Calu3 (cell line): ENCODE measurements around the gene PIGZ. TPM values are rescaled to one million over a fixed set of nuclear protein-coding genes. Genes with fewer than 3 reads are reported as not detected.

Source experiments
- BruUV-seq: library from RNA; stranded (reverse); fragments of 400-500 nt; replicated peaks from 2 replicates; lab custom pipeline; 2021; lab: Mats Ljungman, UMichigan
- CTCF ChIA-PET: fragments of 300-600 bp; sonication (Branson Sonifier 250); formaldehyde crosslinking; loops from one replicate; lab custom pipeline; 2022; ENCODE audit warnings: antibody characterized with exemption; lab: Charles Lee
- DNase-seq: peaks from one replicate; pipeline ENCODE4 v3.0.0; 2022
- H3K27ac Mint-ChIP-seq: one replicate; pipeline ENCODE4 v1.8.0; 2022; ENCODE audit warnings: mixed read lengths; ENCODE audit not compliant: unreplicated experiment
- H3K27me3 Mint-ChIP-seq: one replicate; pipeline ENCODE4 v1.8.0; 2022; ENCODE audit warnings: mixed read lengths; ENCODE audit not compliant: unreplicated experiment
- H3K36me3 Mint-ChIP-seq: one replicate; pipeline ENCODE4 v1.8.0; 2022; ENCODE audit warnings: mild to moderate bottlenecking, moderate library complexity, mixed read lengths; ENCODE audit not compliant: insufficient read depth, unreplicated experiment
- H3K4me1 Mint-ChIP-seq: one replicate; pipeline ENCODE4 v1.8.0; 2022; ENCODE audit warnings: mild to moderate bottlenecking, low read depth, mixed read lengths; ENCODE audit not compliant: unreplicated experiment
- H3K4me3 Mint-ChIP-seq: one replicate; pipeline ENCODE4 v1.8.0; 2022; ENCODE audit warnings: mild to moderate bottlenecking, low read depth, moderate library complexity, mixed read lengths; ENCODE audit not compliant: unreplicated experiment
- H3K9me3 Mint-ChIP-seq: one replicate; pipeline ENCODE4 v1.8.0; 2022; ENCODE audit warnings: low read depth, mixed read lengths; ENCODE audit not compliant: unreplicated experiment
- intact Hi-C: fragments of 100-400 bp; cut with micrococcal nuclease; formaldehyde crosslinking; loops from one replicate; pipeline ENCODE4 v1.10.0; 2022; ENCODE audit not compliant: unreplicated experiment
- total RNA-seq: library from RNA; stranded (reverse); gene quantifications from 2 replicates; pipeline ENCODE4 v1.2.3, GENCODE V29; 2022
- TF ChIP-seq, protein P1 (sequence below): fragments of 200-600 bp; IDR thresholded peaks from one replicate; pipeline ENCODE4 v1.8.0; 2022; ENCODE audit warnings: antibody characterized with exemption; ENCODE audit not compliant: unreplicated experiment

The PIGZ gene
- total RNA-seq, 1 experiment from 2014 or later: 6.7 TPM

DNA sequence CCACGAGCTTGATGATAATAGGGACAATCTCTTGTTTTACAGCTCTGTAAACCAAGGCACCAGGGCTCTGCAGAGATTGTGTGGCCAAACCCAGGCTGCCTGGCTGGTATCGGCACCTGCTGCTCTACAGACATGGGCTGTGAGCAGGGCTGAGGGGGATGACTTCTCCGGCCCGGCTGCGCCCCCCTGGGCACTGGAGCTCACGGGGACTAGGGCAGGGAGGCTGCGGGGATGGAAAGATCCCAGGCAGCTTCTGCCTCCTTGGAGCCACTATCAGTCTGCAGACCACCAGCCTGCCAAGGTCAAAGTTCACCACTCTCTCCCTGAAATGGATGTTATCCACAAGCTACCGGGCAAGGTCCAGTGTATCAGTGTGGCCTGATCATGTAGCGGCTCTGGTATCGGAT lies 22.0 kb upstream of the PIGZ start:
- peaks cover 34% of the 10 kb centered on the region for H3K27me3 Mint-ChIP-seq
- intact Hi-C loops: no loop called here
- no peaks in the 10 kb centered on the region for H3K9me3 Mint-ChIP-seq
- no peak for DNase-seq
- no TSS peak for BruUV-seq
- no peaks in the 10 kb centered on the region for H3K36me3 Mint-ChIP-seq
- H3K27ac Mint-ChIP-seq: no peak overlapping the region
- H3K4me1 Mint-ChIP-seq: no peaks in the 10 kb centered on the region
- TF ChIP-seq, protein P1, sequence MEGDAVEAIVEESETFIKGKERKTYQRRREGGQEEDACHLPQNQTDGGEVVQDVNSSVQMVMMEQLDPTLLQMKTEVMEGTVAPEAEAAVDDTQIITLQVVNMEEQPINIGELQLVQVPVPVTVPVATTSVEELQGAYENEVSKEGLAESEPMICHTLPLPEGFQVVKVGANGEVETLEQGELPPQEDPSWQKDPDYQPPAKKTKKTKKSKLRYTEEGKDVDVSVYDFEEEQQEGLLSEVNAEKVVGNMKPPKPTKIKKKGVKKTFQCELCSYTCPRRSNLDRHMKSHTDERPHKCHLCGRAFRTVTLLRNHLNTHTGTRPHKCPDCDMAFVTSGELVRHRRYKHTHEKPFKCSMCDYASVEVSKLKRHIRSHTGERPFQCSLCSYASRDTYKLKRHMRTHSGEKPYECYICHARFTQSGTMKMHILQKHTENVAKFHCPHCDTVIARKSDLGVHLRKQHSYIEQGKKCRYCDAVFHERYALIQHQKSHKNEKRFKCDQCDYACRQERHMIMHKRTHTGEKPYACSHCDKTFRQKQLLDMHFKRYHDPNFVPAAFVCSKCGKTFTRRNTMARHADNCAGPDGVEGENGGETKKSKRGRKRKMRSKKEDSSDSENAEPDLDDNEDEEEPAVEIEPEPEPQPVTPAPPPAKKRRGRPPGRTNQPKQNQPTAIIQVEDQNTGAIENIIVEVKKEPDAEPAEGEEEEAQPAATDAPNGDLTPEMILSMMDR: no peak
- H3K4me3 Mint-ChIP-seq: no peak overlapping the region
- CTCF ChIA-PET: no interaction called here

DNA sequence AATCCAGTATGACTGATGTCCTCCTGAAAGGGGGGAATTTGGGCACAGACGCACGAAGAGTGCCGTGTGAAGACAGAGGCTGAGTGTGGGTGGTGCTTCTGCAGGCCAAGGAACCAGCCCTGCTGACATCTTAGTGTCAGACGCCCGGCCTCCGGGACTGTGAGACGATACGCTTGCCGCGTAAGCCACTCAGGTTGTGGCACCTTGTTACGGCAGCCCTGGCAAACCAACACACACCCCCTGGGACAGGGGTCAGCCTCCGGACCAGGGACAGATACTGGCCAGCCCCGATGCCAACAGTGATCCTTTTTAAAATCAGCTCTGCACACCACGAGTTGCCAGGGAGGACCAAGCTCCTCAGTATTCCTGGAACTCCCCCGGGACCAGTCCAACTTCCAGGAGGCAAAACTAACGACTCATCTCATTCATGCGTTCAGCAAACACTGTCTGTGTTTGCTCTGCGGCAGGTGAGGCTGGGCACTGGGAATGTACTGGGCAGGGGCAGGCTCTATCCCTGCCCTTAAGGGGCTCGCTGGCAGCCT lies 21.2 kb upstream of the PIGZ start:
- H3K36me3 Mint-ChIP-seq: no peaks in the 10 kb centered on the region
- H3K27ac Mint-ChIP-seq: no peak overlapping the region
- no peaks in the 10 kb centered on the region for H3K9me3 Mint-ChIP-seq
- CTCF ChIA-PET: no interaction called here
- intact Hi-C loops: no loop called here
- H3K4me3 Mint-ChIP-seq: no peak overlapping the region
- H3K27me3 Mint-ChIP-seq: peaks cover 42% of the 10 kb centered on the region
- no peak for DNase-seq
- no TSS peak for BruUV-seq
- TF ChIP-seq, protein P1: no peak
- no peaks in the 10 kb centered on the region for H3K4me1 Mint-ChIP-seq

DNA sequence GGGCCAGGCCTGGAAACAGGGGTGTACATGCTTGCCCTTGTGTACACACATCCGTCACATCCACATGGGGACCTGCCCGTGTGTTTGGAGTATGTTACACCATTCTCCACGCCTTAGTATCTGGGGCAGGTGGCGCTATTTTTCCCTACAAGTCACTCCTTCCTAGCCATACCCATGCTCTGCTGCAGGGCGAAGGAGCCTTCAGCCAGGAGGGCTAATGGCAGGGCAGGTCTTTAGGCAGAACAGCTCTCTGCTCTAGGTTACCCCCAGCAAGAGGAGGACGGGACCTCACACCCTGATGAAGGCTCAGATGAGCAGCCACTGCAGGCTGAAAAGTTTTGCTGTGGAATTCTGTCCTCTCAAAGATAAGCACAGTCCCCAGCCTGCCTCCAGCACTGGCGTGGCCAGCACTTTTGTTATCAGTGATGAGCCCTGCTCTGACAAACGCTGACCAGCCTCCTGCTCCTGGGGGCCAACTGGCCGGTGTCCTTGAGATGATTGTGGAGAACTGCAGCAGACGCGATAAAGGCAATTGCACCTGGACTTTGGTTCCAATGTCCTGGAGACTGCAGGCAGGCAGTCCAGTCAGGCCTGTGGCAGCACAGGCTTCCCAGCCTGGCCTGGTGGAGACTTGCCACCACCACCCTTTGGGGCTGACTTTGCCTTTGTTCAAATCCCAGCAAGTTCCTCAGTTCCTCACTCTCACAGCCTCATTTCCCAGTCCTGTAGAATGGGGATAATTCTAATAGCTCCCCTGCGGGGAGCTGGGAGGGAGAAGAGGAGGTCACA lies 19.8 kb upstream of the PIGZ start:
- TF ChIP-seq, protein P1: no peak
- Mint-ChIP-seq H3K27me3 (peaks cover 56% of the 10 kb centered on the region), H3K36me3 (no peaks in the 10 kb centered on the region), H3K4me1 (no peaks in the 10 kb centered on the region), H3K4me3 (no peak overlapping the region), H3K27ac (no peak overlapping the region), H3K9me3 (peaks cover 2% of the 10 kb centered on the region)
- no TSS peak for BruUV-seq
- CTCF ChIA-PET: no interaction called here
- intact Hi-C loops: no loop called here
- DNase-seq: peak; percentile 28

- H3K4me3 Mint-ChIP-seq: no peak overlapping the region
These were observed 18.4 kb upstream of the PIGZ start for GRCh38 chr3:196987022-196987421.

More at GRCh38 chr3:196987022-196987421, 18.4 kb upstream of the PIGZ start:
- TF ChIP-seq, protein P1: no peak
- no peaks in the 10 kb centered on the region for H3K4me1 Mint-ChIP-seq
- no peak overlapping the region for H3K27ac Mint-ChIP-seq
- no peaks in the 10 kb centered on the region for H3K36me3 Mint-ChIP-seq
- peaks cover 58% of the 10 kb centered on the region for H3K27me3 Mint-ChIP-seq
- H3K9me3 Mint-ChIP-seq: peaks cover 6% of the 10 kb centered on the region
- intact Hi-C loops: no loop called here
- CTCF ChIA-PET: no interaction called here
- no peak for DNase-seq
- no TSS peak for BruUV-seq
